ENCODE measurements around the gene NARF. TPM values are rescaled to one million over a fixed set of nuclear protein-coding genes. Genes with fewer than 3 reads are reported as not detected.

NARF gene
- total and polyA plus RNA-seq, 2 donors from 2014 or later = 29.1 to 45.8 TPM

- Histone ChIP-seq H3K9me3 (ENCODE audit: control insufficient read depth in 2 of 3, insufficient read depth in 1 of 3, low read length in 3 of 3) (no peaks in the 10 kb centered on the region), H3K27me3 (ENCODE audit: control insufficient read depth, insufficient read depth, low read length) (no peaks in the 10 kb centered on the region), H3K36me3 (ENCODE audit: control insufficient read depth in 2 of 3, insufficient read depth in 3 of 3, low read length in 3 of 3) (peaks cover 0 to 6% (median 0%) of the 10 kb centered on the region in 3 donors), H3K4me3 (ENCODE audit: low read length in 3 of 3) (no peak overlapping the region), H3K27ac (ENCODE audit: low read depth in 2 of 2, low read length in 2 of 2) (no peak overlapping the region), H3K9ac (ENCODE audit: low read length in 3 of 3) (no peak overlapping the region), H3K4me1 (ENCODE audit: control insufficient read depth in 2 of 3, insufficient read depth in 2 of 3, low read depth in 1 of 3, low read length in 3 of 3) (no peaks in the 10 kb centered on the region)
- TF ChIP-seq CTCF (IDR thresholded peaks at IDR 0.05; ENCODE audit: borderline replicate concordance, extremely low read depth, insufficient read depth) = no peak
- FAIRE-seq (no peak), DNase-seq (no peak)
- intact Hi-C loops (cut with DNase I) = no loop called here
Measured at GRCh38 chr17:82433560-82434215, 24.9 kb upstream of the NARF start.

GRCh38 chr17:82434216-82434565 lies 24.4 kb upstream of the NARF start:
- DNase-seq = peak in 1 of 5 donors; percentile 44
- intact Hi-C loops (cut with DNase I) = no loop called here
- Histone ChIP-seq H3K4me1 (ENCODE audit: control insufficient read depth in 2 of 3, insufficient read depth in 2 of 3, low read depth in 1 of 3, low read length in 3 of 3) (no peaks in the 10 kb centered on the region), H3K27me3 (ENCODE audit: control insufficient read depth, insufficient read depth, low read length) (no peaks in the 10 kb centered on the region), H3K36me3 (ENCODE audit: control insufficient read depth in 2 of 3, insufficient read depth in 3 of 3, low read length in 3 of 3) (peaks cover 0 to 6% (median 0%) of the 10 kb centered on the region in 3 donors), H3K27ac (ENCODE audit: low read depth in 2 of 2, low read length in 2 of 2) (no peak overlapping the region), H3K9me3 (ENCODE audit: control insufficient read depth in 2 of 3, insufficient read depth in 1 of 3, low read length in 3 of 3) (no peaks in the 10 kb centered on the region), H3K9ac (ENCODE audit: low read length in 3 of 3) (no peak overlapping the region), H3K4me3 (ENCODE audit: low read length in 3 of 3) (no peak overlapping the region)
- TF ChIP-seq CTCF (IDR thresholded peaks at IDR 0.05; ENCODE audit: borderline replicate concordance, extremely low read depth, insufficient read depth) = no peak
- FAIRE-seq = no peak

- H3K4me3 ChIP-seq (ENCODE audit: low read length in 3 of 3) = no peak overlapping the region
- TF ChIP-seq CTCF (IDR thresholded peaks at IDR 0.05; ENCODE audit: borderline replicate concordance, extremely low read depth, insufficient read depth) = no peak
- no peaks in the 10 kb centered on the region for H3K27me3 ChIP-seq (ENCODE audit: control insufficient read depth, insufficient read depth, low read length)
- intact Hi-C loops (cut with DNase I) = no loop called here
- no peaks in the 10 kb centered on the region for H3K9me3 ChIP-seq (ENCODE audit: control insufficient read depth in 2 of 3, insufficient read depth in 1 of 3, low read length in 3 of 3)
- no peak for FAIRE-seq
- no peak overlapping the region for H3K27ac ChIP-seq (ENCODE audit: low read depth in 2 of 2, low read length in 2 of 2)
- no peak overlapping the region for H3K9ac ChIP-seq (ENCODE audit: low read length in 3 of 3)
- no peaks in the 10 kb centered on the region for H3K4me1 ChIP-seq (ENCODE audit: control insufficient read depth in 2 of 3, insufficient read depth in 2 of 3, low read depth in 1 of 3, low read length in 3 of 3)
- DNase-seq = peak in 1 of 5 donors; percentile 63
- H3K36me3 ChIP-seq (ENCODE audit: control insufficient read depth in 2 of 3, insufficient read depth in 3 of 3, low read length in 3 of 3) = peaks cover 0 to 5% (median 0%) of the 10 kb centered on the region in 3 donors
Measured at GRCh38 chr17:82435103-82435502, 23.4 kb upstream of the NARF start.
